HepG2 (cell line): Measurements from ENCODE around the gene LXN. TPM values are rescaled to one million over a fixed set of nuclear protein-coding genes. Genes with fewer than 3 reads are reported as not detected.

Experiments used
- CBFB ChIP-seq: sonication (generic); formaldehyde crosslinking; IDR thresholded peaks from 2 replicates; pipeline ENCODE4 v1.4.0; 2020; ENCODE audit warnings: missing genetic modification reagents
- GABPB1 ChIP-seq: IDR thresholded peaks from 2 replicates; pipeline ENCODE4 v1.6.1; 2016; ENCODE audit warnings: mild to moderate bottlenecking, missing genetic modification reagents, moderate library complexity, missing compliant biosample characterization
- HDAC1 ChIP-seq: sonication (generic); formaldehyde crosslinking; IDR thresholded peaks from 2 replicates; pipeline ENCODE4 v1.5.1; 2020; ENCODE audit warnings: mild to moderate bottlenecking, missing genetic modification reagents
- HMG20A ChIP-seq: IDR thresholded peaks from 2 replicates; pipeline ENCODE4 v1.6.1; 2016; ENCODE audit warnings: borderline replicate concordance
- MYNN ChIP-seq: sonication (generic); formaldehyde crosslinking; IDR thresholded peaks from 2 replicates; pipeline ENCODE4 v1.4.0; 2020; ENCODE audit warnings: mild to moderate bottlenecking, low read depth, missing genetic modification reagents
- SOX13 ChIP-seq, 3 experiments: fragments of 450-650 bp in 1 of 3; sonication (generic) in 1 of 3; formaldehyde crosslinking in 1 of 3; IDR thresholded peaks in 2 of 3; conservative IDR thresholded peaks in 1 of 3; 2 replicates each; pipeline versions ENCODE4 v1.5.0 to v1.6.1; 2016 to 2020; ENCODE audit warnings: antibody characterized with exemption in 1 of 3, mild to moderate bottlenecking in 1 of 3, missing compliant biosample characterization in 1 of 3, missing genetic modification reagents in 1 of 3, moderate library complexity in 1 of 3
- ZBTB1 ChIP-seq: sonication (generic); formaldehyde crosslinking; IDR thresholded peaks from 2 replicates; pipeline ENCODE4 v1.4.0; 2020; ENCODE audit warnings: missing genetic modification reagents, borderline replicate concordance
- ZNF12 ChIP-seq: sonication (generic); formaldehyde crosslinking; IDR thresholded peaks from 2 replicates; pipeline ENCODE4 v1.5.0; 2020; ENCODE audit warnings: missing genetic modification reagents
- ZNF282 ChIP-seq: fragments of 450-650 bp; IDR thresholded peaks from 2 replicates; pipeline ENCODE4 v1.6.1; 2018; ENCODE audit not compliant: partially characterized antibody
- ZNF570 ChIP-seq: sonication (generic); formaldehyde crosslinking; IDR thresholded peaks from 2 replicates; pipeline ENCODE4 v1.4.0; 2020; ENCODE audit warnings: mild to moderate bottlenecking, missing genetic modification reagents, borderline replicate concordance
- ZNF577 ChIP-seq: sonication (generic); formaldehyde crosslinking; IDR thresholded peaks from 2 replicates; pipeline ENCODE4 v1.4.0; 2020; ENCODE audit warnings: mild to moderate bottlenecking, low read depth, missing genetic modification reagents, borderline replicate concordance
- polyA plus RNA-seq, 8 experiments: library from polyadenylated mRNA; depleted of rRNA in 3 of 8; stranded (reverse) in 7 of 8; unstranded in 1 of 8; fragments of >200 nt; fragmentation: Illumina TruSeq in 4 of 8; extraction: Trizol in 4 of 8; gene quantifications; 2 replicates each; pipeline versions ENCODE4 v1.2.1 to v1.2.3, GENCODE V29; 2011 to 2016; ENCODE audit warnings: low read depth in 4 of 8, missing spikeins in 1 of 8, mixed read lengths in 1 of 8; ENCODE audit not compliant: insufficient read depth in 1 of 8
- total RNA-seq, 5 experiments: library from RNA; depleted of rRNA; stranded (reverse); fragments of >200 nt; fragmentation: Illumina TruSeq; extraction: Trizol; gene quantifications; 2 replicates each; pipeline ENCODE4 v1.2.3, GENCODE V29; 2016; ENCODE audit warnings: low read depth in 1 of 5
- TF ChIP-seq, protein P1 (sequence below): sonication (generic); formaldehyde crosslinking; IDR thresholded peaks from 2 replicates; pipeline ENCODE4 v1.4.0; 2020; ENCODE audit warnings: missing genetic modification reagents, borderline replicate concordance
- TF ChIP-seq, protein P2 (sequence below): IDR thresholded peaks from 2 replicates; pipeline ENCODE4 v1.6.1; 2016
- TF ChIP-seq, protein P3 (sequence below): sonication (generic); formaldehyde crosslinking; IDR thresholded peaks from 2 replicates; pipeline ENCODE4 v1.5.0; 2020; ENCODE audit warnings: mild to moderate bottlenecking, missing genetic modification reagents, borderline replicate concordance

Gene LXN
- total and polyA plus RNA-seq, 2 of the 13 experiments (the other 11 are each of a cell fraction or from before 2014, with no cell fraction given): not detected

DNA sequence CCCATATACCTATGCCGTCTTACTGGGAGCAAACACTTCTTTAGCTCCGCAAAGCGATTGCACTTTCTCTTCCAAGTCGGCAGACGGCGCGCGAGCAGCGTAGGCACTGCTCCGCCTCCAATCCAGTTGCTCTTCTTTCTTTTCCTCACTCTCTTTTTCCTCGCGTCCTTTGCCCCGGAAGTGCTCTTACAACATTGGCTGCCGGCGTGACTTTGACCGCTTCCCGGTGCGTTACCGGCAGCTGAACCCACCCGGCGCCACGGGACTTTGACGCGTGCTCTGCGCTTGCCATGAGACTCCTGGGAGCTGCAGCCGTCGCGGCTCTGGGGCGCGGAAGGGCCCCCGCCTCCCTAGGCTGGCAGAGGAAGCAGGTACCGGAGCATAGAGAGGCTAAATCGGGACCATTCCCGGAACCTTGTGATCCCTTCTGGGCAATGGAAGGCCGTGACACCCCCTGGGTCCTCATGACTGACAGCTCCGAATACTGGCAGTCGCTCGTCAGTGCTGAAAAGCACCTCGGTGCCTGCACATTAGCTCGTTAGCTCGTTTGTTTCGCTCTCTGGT, 28.0 kb downstream of the LXN start, which contains the start of gene GFM1 (continued):
- TF ChIP-seq, protein P1, sequence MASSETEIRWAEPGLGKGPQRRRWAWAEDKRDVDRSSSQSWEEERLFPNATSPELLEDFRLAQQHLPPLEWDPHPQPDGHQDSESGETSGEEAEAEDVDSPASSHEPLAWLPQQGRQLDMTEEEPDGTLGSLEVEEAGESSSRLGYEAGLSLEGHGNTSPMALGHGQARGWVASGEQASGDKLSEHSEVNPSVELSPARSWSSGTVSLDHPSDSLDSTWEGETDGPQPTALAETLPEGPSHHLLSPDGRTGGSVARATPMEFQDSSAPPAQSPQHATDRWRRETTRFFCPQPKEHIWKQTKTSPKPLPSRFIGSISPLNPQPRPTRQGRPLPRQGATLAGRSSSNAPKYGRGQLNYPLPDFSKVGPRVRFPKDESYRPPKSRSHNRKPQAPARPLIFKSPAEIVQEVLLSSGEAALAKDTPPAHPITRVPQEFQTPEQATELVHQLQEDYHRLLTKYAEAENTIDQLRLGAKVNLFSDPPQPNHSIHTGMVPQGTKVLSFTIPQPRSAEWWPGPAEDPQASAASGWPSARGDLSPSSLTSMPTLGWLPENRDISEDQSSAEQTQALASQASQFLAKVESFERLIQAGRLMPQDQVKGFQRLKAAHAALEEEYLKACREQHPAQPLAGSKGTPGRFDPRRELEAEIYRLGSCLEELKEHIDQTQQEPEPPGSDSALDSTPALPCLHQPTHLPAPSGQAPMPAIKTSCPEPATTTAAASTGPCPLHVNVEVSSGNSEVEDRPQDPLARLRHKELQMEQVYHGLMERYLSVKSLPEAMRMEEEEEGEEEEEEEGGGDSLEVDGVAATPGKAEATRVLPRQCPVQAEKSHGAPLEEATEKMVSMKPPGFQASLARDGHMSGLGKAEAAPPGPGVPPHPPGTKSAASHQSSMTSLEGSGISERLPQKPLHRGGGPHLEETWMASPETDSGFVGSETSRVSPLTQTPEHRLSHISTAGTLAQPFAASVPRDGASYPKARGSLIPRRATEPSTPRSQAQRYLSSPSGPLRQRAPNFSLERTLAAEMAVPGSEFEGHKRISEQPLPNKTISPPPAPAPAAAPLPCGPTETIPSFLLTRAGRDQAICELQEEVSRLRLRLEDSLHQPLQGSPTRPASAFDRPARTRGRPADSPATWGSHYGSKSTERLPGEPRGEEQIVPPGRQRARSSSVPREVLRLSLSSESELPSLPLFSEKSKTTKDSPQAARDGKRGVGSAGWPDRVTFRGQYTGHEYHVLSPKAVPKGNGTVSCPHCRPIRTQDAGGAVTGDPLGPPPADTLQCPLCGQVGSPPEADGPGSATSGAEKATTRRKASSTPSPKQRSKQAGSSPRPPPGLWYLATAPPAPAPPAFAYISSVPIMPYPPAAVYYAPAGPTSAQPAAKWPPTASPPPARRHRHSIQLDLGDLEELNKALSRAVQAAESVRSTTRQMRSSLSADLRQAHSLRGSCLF (CRISPR knock-in tag): no peak
- TF ChIP-seq GABPB1 (CRISPR knock-in tag) (peak; percentile 100), ZNF12 (peak; percentile 30; the same call in 1 of the 2 replicates), HDAC1 (CRISPR knock-in tag) (peak; percentile 99), ZNF570 (no peak), CBFB (CRISPR knock-in tag) (peak; percentile 87), ZBTB1 (CRISPR knock-in tag) (no peak), MYNN (peak; percentile 78), ZNF577 (CRISPR knock-in tag) (no peak), ZNF282 (no peak), SOX13 (IDR thresholded peaks at IDR 0.05) (no peak), SOX13 (CRISPR knock-in tag; conservative IDR thresholded peaks at IDR 0.05 in 1 of 2, IDR thresholded peaks at IDR 0.05 in 1 of 2) (peak in 1 of 2 experiments; percentile 61; a peak in 2 of 4 replicates), HMG20A (CRISPR knock-in tag) (peak; percentile 62)
- TF ChIP-seq, protein P2, sequence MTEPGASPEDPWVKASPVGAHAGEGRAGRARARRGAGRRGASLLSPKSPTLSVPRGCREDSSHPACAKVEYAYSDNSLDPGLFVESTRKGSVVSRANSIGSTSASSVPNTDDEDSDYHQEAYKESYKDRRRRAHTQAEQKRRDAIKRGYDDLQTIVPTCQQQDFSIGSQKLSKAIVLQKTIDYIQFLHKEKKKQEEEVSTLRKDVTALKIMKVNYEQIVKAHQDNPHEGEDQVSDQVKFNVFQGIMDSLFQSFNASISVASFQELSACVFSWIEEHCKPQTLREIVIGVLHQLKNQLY: 0 out of 2 replicates have a peak, but pooled peaks have one; percentile 40
- TF ChIP-seq, protein P3, sequence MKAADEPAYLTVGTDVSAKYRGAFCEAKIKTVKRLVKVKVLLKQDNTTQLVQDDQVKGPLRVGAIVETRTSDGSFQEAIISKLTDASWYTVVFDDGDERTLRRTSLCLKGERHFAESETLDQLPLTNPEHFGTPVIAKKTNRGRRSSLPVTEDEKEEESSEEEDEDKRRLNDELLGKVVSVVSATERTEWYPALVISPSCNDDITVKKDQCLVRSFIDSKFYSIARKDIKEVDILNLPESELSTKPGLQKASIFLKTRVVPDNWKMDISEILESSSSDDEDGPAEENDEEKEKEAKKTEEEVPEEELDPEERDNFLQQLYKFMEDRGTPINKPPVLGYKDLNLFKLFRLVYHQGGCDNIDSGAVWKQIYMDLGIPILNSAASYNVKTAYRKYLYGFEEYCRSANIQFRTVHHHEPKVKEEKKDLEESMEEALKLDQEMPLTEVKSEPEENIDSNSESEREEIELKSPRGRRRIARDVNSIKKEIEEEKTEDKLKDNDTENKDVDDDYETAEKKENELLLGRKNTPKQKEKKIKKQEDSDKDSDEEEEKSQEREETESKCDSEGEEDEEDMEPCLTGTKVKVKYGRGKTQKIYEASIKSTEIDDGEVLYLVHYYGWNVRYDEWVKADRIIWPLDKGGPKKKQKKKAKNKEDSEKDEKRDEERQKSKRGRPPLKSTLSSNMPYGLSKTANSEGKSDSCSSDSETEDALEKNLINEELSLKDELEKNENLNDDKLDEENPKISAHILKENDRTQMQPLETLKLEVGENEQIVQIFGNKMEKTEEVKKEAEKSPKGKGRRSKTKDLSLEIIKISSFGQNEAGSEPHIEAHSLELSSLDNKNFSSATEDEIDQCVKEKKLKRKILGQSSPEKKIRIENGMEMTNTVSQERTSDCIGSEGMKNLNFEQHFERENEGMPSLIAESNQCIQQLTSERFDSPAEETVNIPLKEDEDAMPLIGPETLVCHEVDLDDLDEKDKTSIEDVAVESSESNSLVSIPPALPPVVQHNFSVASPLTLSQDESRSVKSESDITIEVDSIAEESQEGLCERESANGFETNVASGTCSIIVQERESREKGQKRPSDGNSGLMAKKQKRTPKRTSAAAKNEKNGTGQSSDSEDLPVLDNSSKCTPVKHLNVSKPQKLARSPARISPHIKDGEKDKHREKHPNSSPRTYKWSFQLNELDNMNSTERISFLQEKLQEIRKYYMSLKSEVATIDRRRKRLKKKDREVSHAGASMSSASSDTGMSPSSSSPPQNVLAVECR (CRISPR knock-in tag): peak; percentile 99
